ENCODE measurements around the gene SUN3.
A peak's percentile ranks its signal among the peaks of the same experiment; 100 is the strongest.

The SUN3 gene

GRCh38 chr7:48042636-48043035, 13.7 kb upstream of the SUN3 start:
- Histone ChIP-seq H3K27me3 (ENCODE audit: insufficient read depth, insufficient read length) (peaks cover 3% of the 10 kb centered on the region), H3K36me3 (ENCODE audit: insufficient read depth, insufficient read length, low read length) (no peaks in the 10 kb centered on the region), H3K9ac (ENCODE audit: insufficient read length, low read depth) (no peak overlapping the region), H3K9me3 (ENCODE audit: insufficient read depth, low read length) (no peaks in the 10 kb centered on the region), H3K4me3 (ENCODE audit: insufficient read length, low read depth) (no peak overlapping the region), H3K4me1 (ENCODE audit: insufficient read depth, insufficient read length) (peaks cover 9% of the 10 kb centered on the region)
- no peak for DNase-seq (ENCODE audit: low read depth, low spot score)
- TF ChIP-seq ZNF274 (IDR thresholded peaks at IDR 0.05; ENCODE audit: low read depth, low read length) (no peak), YY1 (IDR thresholded peaks at IDR 0.05; ENCODE audit: insufficient read depth, insufficient read length) (no peak), SUZ12 (IDR thresholded peaks at IDR 0.05; ENCODE audit: extremely low read depth, insufficient read depth, insufficient read length) (no peak)

GRCh38 chr7:48042216-48042615, 13.3 kb upstream of the SUN3 start:
- Histone ChIP-seq H3K9ac (ENCODE audit: insufficient read length, low read depth) (no peak overlapping the region), H3K4me1 (ENCODE audit: insufficient read depth, insufficient read length) (peaks cover 9% of the 10 kb centered on the region), H3K27me3 (ENCODE audit: insufficient read depth, insufficient read length) (peaks cover 7% of the 10 kb centered on the region), H3K4me3 (ENCODE audit: insufficient read length, low read depth) (no peak overlapping the region), H3K9me3 (ENCODE audit: insufficient read depth, low read length) (no peaks in the 10 kb centered on the region), H3K36me3 (ENCODE audit: insufficient read depth, insufficient read length, low read length) (no peaks in the 10 kb centered on the region)
- TF ChIP-seq YY1 (IDR thresholded peaks at IDR 0.05; ENCODE audit: insufficient read depth, insufficient read length) (no peak), ZNF274 (IDR thresholded peaks at IDR 0.05; ENCODE audit: low read depth, low read length) (no peak), SUZ12 (IDR thresholded peaks at IDR 0.05; ENCODE audit: extremely low read depth, insufficient read depth, insufficient read length) (no peak)
- no peak for DNase-seq (ENCODE audit: low read depth, low spot score)

- DNase-seq (ENCODE audit: low read depth, low spot score), result no peak
- Histone ChIP-seq H3K9ac (ENCODE audit: insufficient read length, low read depth) (no peak overlapping the region), H3K4me3 (ENCODE audit: insufficient read length, low read depth) (no peak overlapping the region), H3K27me3 (ENCODE audit: insufficient read depth, insufficient read length) (peaks cover 13% of the 10 kb centered on the region), H3K9me3 (ENCODE audit: insufficient read depth, low read length) (no peaks in the 10 kb centered on the region), H3K36me3 (ENCODE audit: insufficient read depth, insufficient read length, low read length) (no peaks in the 10 kb centered on the region), H3K4me1 (ENCODE audit: insufficient read depth, insufficient read length) (peaks cover 9% of the 10 kb centered on the region)
- TF ChIP-seq YY1 (IDR thresholded peaks at IDR 0.05; ENCODE audit: insufficient read depth, insufficient read length) (no peak), SUZ12 (IDR thresholded peaks at IDR 0.05; ENCODE audit: extremely low read depth, insufficient read depth, insufficient read length) (no peak), ZNF274 (IDR thresholded peaks at IDR 0.05; ENCODE audit: low read depth, low read length) (no peak)
These were observed 12.7 kb upstream of the SUN3 start for GRCh38 chr7:48041653-48041970.

GRCh38 chr7:48040944-48041652, 12.2 kb upstream of the SUN3 start:
- H3K9ac ChIP-seq (ENCODE audit: insufficient read length, low read depth), result no peak overlapping the region
- no peaks in the 10 kb centered on the region for H3K9me3 ChIP-seq (ENCODE audit: insufficient read depth, low read length)
- DNase-seq (ENCODE audit: low read depth, low spot score), result no peak
- no peak for TF ChIP-seq YY1 (IDR thresholded peaks at IDR 0.05; ENCODE audit: insufficient read depth, insufficient read length)
- TF ChIP-seq SUZ12 (IDR thresholded peaks at IDR 0.05; ENCODE audit: extremely low read depth, insufficient read depth, insufficient read length), result no peak
- no peak for TF ChIP-seq ZNF274 (IDR thresholded peaks at IDR 0.05; ENCODE audit: low read depth, low read length)
- peaks cover 11% of the 10 kb centered on the region for H3K4me1 ChIP-seq (ENCODE audit: insufficient read depth, insufficient read length)
- H3K4me3 ChIP-seq (ENCODE audit: insufficient read length, low read depth), result no peak overlapping the region
- H3K36me3 ChIP-seq (ENCODE audit: insufficient read depth, insufficient read length, low read length), result no peaks in the 10 kb centered on the region
- peaks cover 19% of the 10 kb centered on the region for H3K27me3 ChIP-seq (ENCODE audit: insufficient read depth, insufficient read length)

- Histone ChIP-seq H3K36me3 (ENCODE audit: insufficient read depth, insufficient read length, low read length) (no peaks in the 10 kb centered on the region), H3K4me3 (ENCODE audit: insufficient read length, low read depth) (no peak overlapping the region), H3K27me3 (ENCODE audit: insufficient read depth, insufficient read length) (peaks cover 39% of the 10 kb centered on the region), H3K9ac (ENCODE audit: insufficient read length, low read depth) (no peak overlapping the region), H3K9me3 (ENCODE audit: insufficient read depth, low read length) (no peaks in the 10 kb centered on the region), H3K4me1 (ENCODE audit: insufficient read depth, insufficient read length) (peaks cover 17% of the 10 kb centered on the region)
- TF ChIP-seq ZNF274 (IDR thresholded peaks at IDR 0.05; ENCODE audit: low read depth, low read length) (no peak), YY1 (IDR thresholded peaks at IDR 0.05; ENCODE audit: insufficient read depth, insufficient read length) (no peak), SUZ12 (IDR thresholded peaks at IDR 0.05; ENCODE audit: extremely low read depth, insufficient read depth, insufficient read length) (no peak)
- peak; percentile 40 for DNase-seq (ENCODE audit: low read depth, low spot score)
These were observed 10.1 kb upstream of the SUN3 start for GRCh38 chr7:48038815-48039506.

GRCh38 chr7:48035967-48036478, 7.1 kb upstream of the SUN3 start:
- no peak for DNase-seq (ENCODE audit: low read depth, low spot score)

GRCh38 chr7:48035301-48035966, 6.5 kb upstream of the SUN3 start, which contains the start of gene C7orf57:
TSS of gene C7orf57 (plus strand) at chr7:48035543. CDS start at chr7:48036309, 766 bp downstream.
- TF ChIP-seq YY1 (IDR thresholded peaks at IDR 0.05; ENCODE audit: insufficient read depth, insufficient read length) (no peak), ZNF274 (IDR thresholded peaks at IDR 0.05; ENCODE audit: low read depth, low read length) (no peak), SUZ12 (IDR thresholded peaks at IDR 0.05; ENCODE audit: extremely low read depth, insufficient read depth, insufficient read length) (no peak)
- H3K4me1 ChIP-seq (ENCODE audit: insufficient read depth, insufficient read length), result peaks cover 11% of the 10 kb centered on the region
- H3K27me3 ChIP-seq (ENCODE audit: insufficient read depth, insufficient read length), result peaks cover 52% of the 10 kb centered on the region
- H3K4me3 ChIP-seq (ENCODE audit: insufficient read length, low read depth), result peak within 1 kb of the TSS; percentile 70
- no peaks in the 10 kb centered on the region for H3K36me3 ChIP-seq (ENCODE audit: insufficient read depth, insufficient read length, low read length)
- H3K9ac ChIP-seq (ENCODE audit: insufficient read length, low read depth), result peak within 1 kb of the TSS; percentile 54
- peak; percentile 87 for DNase-seq (ENCODE audit: low read depth, low spot score)
- no peaks in the 10 kb centered on the region for H3K9me3 ChIP-seq (ENCODE audit: insufficient read depth, low read length)

More at GRCh38 chr7:48035967-48036478, 7.1 kb upstream of the SUN3 start:
- Histone ChIP-seq H3K27me3 (ENCODE audit: insufficient read depth, insufficient read length) (peaks cover 52% of the 10 kb centered on the region), H3K4me3 (ENCODE audit: insufficient read length, low read depth) (peak overlapping the region; percentile 70), H3K36me3 (ENCODE audit: insufficient read depth, insufficient read length, low read length) (no peaks in the 10 kb centered on the region), H3K9me3 (ENCODE audit: insufficient read depth, low read length) (no peaks in the 10 kb centered on the region), H3K4me1 (ENCODE audit: insufficient read depth, insufficient read length) (peaks cover 11% of the 10 kb centered on the region), H3K9ac (ENCODE audit: insufficient read length, low read depth) (peak overlapping the region; percentile 54)
- TF ChIP-seq ZNF274 (IDR thresholded peaks at IDR 0.05; ENCODE audit: low read depth, low read length), result no peak
- TF ChIP-seq SUZ12 (IDR thresholded peaks at IDR 0.05; ENCODE audit: extremely low read depth, insufficient read depth, insufficient read length), result peak; percentile 21

All from NT2/D1 (cell line).